Activated CD4-positive, alpha-beta T cell treated with anti-CD3 and anti-CD28 coated beads for 4 hours (primary cell): Measurements from ENCODE around the gene SOS1.
"Not testable (repeated sequence)": the region's sequence is repeated elsewhere in the genome, so short reads cannot be mapped to it uniquely, and the experiment has no call there.

Source experiments
- DNase-seq, 2 donors: peaks; one replicate each; pipeline ENCODE4 v3.0.0-alpha.2; 2020

SOS1 gene

DNA sequence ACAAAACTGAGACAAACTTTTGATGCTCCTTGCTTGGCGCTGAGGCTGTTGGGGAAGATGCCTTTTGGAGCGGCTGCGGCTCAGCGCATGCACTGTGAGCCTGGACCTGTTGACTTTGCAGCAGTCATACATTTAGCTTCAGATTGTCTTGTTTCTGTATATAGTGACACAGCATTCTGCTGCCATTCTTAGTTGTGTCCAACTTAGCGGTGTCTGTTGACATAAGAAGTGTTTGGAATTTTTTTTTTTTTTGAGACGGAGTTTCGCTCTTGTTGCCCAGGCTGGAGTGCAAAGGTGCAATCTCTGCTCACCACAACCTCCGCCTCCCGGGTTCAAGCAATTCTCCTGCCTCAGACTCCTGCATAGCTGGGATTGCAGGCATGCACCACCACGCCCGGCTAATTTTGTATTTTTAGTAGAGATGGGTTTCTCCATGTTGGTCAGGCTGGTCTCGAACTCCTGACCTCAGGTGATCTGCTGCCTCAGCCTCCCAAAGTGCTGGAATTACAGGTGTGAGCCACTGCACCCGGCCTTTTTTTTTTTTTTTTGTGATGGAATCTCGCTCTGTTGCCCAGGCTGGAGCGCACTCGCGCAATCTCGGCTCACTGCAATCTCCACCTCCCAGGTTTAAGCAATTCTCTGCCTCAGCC lies 17.5 kb upstream of the SOS1 start:
- DNase-seq: not testable (repeated sequence)

DNA sequence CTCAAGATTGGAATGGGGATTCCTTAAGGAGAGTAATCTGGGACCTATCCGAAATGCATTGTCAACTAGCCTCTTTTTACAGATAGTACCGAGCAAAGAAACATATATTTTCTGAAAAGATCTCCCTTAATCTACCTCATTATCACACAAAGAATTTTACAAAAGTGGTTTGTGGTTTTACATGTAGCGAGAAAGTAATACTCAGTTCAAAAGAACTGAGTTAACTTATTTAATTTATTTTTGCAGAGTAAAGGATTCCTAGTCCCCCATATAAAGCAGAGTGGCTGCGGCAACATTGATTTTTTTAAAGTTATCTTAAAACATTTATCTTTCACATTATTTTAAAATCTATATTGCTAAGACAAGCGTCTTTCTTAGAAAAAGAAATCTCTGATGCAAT lies 15.9 kb upstream of the SOS1 start:
- DNase-seq: no peak

DNA sequence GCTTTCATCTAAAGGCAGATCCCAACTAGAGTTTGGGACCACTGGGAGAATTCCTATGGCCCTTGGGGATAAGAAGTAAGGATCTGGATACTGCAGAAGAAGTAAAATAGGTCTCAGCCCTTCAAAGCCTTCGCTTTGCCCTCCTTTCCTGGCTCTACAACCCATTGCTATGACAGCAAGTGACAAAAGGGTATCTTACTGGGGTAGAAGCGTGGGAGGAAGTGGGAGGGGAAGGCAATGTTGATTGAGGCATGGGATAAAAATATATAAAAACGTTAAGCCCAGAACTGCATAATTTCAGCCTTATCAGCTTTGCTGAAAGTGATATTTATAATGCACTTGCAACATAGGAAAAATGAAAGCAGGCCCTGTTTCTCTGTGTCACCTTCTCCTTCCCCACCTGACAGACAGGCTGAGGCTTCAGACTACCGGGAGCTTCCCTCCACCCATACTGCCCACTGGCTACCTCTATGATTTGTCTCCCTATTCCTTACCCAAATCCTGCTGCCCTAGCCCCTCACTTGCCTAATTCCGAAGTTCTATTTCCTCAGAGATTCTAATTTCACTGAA lies 14.9 kb upstream of the SOS1 start:
- DNase-seq: peak; percentile 24 to 27

DNA sequence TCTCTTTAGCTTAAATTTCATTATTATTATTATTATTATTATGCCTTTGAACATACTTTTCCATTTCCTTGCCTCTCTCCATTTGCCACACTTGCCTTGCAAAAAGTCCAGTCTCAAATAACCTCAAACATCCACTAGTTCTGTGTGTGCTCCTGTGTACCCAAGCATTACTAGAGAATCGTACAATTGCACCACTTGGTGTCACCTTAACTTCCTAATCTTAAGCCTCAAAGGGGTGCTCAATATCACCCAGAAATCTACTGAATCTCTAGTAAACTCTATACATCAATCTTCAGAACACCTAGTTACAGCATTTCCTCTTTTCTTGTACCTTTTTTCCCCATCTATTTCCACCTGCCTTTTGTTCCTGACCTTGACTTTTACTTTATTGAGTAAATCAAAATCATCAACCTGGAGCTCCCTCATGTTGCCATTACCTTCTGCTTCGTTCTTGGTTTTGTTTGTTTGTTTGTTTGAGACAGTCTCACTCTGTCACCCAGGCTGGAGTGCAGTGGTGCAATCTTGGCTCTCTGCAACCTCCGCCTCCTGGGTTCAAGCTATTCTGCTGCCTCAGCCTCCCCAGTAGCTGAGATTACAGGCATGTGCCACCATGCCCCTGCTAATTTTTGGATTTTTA lies 12.5 kb upstream of the SOS1 start:
- DNase-seq: no peak

DNA sequence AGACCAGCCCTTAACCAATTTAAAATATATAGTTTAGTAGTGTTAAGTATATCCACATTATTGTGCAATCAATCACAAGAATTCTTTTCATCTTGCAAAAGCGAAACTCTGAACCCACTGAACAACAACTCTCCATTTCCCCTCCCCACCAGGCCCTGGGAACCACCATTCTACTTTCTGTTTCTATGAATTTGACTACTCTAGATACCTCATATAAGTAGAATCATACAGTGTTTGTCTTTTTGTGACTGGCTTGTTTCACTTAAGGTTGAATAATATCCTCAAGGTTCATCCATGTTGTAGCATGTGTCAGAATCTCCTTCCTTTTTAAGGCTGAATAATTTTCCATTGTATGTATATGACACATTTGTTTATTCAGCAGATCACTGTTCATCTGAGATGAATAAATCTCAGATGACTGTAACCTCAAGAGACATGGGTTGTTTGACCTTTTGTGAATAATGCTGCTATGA lies 8.1 kb upstream of the SOS1 start:
- peak; percentile 63 to 64 for DNase-seq

DNA sequence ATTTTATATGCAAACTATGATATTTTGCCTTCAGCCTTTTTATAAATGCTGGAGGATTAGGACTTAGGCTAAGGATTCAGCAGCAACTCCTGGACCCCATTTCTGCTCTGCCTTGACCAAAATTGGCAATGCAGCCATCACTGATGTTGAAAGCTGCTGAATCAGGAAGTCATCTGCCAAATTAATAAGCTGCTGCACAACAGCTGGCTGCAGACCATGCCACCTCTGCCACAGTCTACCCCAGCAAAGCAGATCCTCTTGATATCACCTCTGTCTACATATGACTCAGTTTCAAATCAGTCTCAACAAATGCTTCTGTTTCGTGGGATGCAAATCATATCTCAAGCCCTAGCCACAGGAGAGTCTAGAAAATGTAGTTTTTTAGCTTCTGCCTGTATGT lies 7.1 kb upstream of the SOS1 start:
- peak; percentile 22 to 36 for DNase-seq

DNA sequence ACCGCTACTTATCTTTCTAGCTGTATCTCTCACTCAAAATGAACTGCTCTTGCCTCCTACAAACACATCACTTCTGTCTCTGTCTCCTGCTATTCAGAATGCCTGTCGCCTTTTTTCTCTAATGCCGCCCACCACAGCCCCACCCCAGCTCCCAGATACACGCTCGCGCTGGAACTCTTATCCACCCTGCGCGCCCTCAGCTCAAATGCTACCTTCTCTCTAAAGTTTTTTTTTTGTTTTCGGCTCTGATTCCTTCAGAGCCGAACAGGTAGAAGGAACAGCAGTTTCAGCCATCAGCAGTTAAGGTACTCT lies 3.9 kb upstream of the SOS1 start:
- DNase-seq: peak; percentile 18 to 28

DNA sequence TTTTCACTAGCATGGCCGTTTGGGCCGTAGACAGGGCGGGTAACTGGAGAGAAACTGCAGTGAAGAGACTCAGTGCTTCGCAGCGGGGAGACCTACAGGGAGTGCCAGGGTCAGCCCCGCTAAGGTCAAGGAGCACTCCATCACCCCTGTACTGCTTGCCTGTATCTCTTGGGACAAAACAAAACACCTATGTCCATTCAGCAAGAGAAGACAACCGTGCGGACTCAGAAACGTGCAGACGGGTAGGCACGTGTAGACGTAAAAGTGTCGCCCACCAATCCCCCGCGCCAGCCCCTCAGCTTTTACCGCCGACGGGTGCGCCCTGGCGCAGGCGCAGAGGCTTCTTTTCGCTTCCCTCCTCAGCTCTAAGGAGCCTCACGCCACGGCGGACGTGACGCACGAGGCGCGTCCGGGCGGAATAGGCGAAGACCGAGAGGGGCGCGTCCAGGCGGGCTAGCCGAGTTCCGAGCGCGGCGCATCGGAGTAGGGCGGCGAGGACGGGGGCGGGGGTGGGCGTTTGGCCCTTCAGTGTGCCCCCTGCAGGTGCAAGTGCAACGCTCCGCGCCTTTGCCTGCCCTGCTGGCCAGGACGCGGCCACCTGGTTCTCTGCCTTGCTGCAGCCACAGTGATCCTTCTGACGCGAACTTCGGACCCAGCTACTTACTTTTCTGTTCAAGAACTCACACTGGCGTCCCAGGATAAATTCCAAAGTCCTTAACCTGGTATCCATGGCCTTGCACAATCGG lies 3.3 kb upstream of the SOS1 start:
- peak; percentile 92 to 95 for DNase-seq

DNA sequence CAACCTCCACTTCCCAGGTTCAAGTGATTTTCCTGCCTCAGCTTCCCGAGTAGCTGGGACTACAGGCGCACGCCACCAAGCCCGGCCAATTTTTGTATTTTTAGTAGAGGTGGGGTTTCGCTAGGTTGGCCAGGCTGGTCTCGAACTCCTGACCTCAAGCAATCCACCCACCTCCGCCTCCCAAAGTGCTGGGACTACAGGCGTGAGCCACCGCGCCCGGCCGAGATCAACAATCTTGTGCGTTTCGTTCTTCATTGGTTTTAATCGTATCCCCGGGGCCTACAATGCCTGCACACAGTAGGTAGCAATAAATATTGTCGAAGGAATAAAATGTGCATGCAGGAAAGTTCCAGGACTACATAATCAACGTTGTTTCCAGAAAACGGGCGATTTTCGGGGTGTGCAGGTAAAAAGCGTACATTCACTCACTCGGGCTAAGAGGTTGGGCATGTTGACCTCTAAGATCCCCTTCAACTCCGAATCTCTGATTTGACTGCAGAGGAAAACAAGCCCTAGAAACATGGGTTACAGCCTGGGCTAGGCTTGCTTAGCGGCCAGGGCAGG lies 2.7 kb upstream of the SOS1 start:
- DNase-seq: no peak

DNA sequence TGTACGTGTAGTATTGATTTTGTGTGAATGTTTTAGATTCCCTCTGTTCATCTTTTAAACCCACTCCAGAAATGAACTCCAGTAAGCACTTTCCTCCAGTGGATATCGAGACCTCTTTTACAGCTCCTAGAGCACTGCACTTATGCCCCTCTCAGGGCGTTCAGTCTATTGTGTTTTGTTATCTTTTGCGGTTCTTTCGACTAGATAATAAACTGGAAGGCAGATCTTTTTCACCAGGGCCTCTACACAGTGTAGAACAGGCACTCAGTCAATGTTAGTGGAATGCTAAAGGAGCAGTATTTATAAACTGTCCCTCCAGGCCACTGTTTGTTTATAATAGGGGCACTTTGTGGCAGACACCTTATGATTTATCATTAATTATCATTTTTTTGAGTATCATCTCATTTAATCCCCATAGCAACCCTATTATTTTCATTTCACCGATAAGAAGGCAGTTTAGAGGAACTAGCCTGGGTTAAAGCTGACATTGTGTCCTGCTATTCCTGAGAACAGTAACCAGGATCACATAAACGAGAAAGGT lies 742 bp upstream of the SOS1 start:
- no peak for DNase-seq

DNA sequence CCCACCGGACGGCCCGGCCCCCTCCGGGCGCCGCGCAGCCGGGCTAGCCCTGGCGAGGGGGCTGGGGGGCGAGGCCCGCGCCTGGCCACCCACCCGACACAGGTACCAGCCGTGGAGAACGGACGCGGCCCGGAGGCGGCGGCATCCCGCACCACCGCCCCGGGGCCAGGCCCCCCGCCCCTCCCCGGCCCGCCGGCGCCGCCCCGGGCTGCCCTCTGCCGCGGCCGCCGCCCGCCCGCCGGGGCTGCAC lies 405 bp downstream of the SOS1 start:
- no peak for DNase-seq

DNA sequence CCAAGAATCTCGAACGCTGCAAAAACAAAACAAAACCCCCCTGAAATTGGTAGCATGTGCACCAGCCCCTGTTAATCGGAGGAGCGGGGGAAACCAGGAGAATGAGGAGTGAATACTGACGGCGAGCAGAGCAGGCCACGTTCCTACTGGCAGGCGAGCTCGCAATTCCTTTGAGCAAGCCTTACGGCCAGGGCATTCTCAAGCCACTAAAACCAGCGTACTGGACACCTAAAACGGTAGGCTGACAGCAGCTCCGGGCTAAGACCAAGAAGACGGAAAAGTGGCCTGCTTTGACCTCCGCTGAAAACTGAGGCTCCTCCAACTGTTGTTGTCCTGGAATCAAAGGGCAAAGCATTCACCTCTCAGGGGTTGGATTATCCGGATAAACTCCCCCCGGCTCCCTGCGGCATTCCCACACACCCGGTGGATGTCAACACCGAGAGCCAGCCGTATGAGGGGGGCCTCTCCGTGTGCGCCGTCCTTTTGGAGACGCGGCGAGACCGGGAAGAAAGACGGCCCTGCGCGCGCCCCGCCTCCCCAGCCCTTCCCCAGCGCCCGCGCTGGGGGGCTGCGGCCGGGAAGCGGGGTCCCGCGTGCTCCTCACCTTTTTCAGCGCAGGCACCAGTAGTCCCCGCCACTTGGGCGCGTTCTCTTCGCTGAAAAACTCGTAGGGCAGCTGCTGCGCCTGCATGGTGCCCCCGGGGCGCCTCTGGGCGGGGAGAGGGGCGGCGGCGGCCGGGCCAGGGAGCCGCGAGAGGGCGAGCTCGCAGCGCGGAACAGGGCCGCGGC lies 925 bp downstream of the SOS1 start:
- DNase-seq: peak; percentile 53 to 57

DNA sequence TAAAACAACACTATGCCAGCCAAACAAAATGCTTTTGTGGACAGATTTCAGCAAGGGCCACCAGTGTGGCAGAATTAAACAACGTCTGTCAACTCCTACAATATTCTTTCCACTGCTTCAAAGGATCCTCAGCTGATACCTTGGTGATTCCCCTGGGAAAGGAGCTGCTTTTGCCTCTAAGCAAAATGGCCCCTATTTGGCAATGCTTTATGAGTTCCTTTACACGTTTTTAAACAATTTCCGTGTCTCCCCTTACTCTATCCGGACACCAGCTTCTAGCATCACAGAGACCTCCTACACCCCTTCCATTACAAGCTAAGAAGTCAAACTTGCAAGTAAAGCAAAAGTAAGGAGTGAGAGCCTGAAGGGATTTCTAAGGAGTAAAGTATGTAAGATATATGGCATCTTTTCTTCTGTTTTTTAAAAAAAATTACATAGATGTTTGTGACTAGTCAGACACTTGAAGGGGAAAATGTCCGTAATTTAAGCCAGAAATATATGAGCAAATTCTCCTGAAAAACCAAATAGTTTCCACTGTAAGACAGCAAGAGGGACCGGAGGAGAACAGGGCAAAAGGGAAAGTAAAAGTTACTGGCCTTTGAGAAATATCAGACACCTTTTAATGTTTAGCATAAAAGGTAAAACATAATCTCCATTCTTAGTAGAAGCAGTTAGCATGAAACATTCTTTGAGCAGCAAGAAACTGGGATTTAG lies 1.9 kb downstream of the SOS1 start:
- no peak for DNase-seq

DNA sequence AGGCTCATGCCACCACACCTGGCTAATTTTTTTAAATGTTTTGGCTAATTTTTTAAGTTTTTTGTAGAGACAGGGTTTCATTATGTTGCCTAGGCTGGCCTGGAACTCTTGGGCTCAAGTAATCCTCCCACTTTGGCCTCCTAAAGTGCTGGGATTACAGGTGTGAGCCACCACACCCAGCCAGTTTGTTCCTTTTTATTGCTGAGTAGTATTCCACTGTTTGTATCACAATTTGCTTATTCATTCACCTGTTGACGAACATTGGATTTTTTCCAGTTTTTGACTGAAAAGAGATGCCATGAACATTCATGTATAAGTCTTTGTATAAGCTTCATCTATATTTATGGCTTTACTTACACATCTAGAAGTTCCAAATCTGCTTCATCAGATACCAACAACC lies 5.3 kb downstream of the SOS1 start:
- DNase-seq: no peak

DNA sequence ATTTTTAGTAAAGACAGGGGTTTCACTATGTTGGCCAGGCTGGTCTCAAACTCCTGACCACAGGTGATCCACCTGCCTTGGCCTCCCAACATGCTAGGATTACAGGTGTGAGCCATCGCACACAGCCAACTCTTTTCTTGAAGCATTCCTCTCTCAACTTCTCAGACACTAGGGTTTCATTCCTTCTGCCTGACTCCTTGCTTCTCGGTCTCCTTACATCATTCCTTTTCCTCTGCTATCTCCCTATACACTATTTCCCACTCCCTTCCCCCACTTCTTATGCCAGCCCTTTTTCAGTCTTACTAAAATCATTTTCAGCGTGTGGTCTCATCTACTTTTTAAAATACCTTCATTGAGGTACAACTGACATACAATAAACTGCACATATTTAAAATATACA lies 6.1 kb downstream of the SOS1 start:
- no peak for DNase-seq

DNA sequence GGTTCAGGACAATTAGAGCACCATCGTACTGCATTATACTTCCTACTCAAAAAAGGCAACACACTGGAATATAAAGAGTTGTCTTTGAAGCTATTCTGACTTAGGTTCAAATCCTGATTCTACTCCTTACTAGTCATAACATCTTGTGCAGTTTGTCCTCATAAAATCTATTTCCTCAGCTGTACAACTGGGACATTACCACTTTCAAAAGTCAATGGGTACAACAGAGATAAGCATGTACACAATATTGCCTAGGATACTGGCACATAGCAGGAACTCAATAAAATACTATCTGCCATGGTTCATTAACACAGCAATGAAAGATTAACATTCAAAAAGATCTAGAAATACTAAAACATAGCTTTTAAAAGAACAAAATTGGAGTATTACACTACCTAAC lies 11.3 kb downstream of the SOS1 start:
- no peak for DNase-seq

DNA sequence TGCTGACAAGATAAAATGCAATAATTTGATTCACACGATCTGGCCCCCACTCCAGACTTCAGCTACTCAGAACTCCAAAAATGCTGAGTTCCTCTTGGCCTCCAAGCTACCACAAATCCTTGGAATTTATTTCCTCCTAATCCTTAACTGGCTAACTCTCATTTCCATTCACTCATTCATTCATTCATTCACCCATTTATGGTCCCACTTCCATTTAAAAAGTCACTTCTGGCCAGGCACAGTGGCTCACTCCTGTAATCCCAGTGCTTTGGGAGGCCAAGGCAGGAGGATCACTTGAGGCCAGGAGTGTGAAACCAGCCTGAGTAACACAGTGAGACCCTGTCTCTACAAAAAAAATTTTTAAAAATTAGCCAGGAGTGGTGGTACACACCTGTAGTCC lies 12.5 kb downstream of the SOS1 start:
- no peak for DNase-seq

DNA sequence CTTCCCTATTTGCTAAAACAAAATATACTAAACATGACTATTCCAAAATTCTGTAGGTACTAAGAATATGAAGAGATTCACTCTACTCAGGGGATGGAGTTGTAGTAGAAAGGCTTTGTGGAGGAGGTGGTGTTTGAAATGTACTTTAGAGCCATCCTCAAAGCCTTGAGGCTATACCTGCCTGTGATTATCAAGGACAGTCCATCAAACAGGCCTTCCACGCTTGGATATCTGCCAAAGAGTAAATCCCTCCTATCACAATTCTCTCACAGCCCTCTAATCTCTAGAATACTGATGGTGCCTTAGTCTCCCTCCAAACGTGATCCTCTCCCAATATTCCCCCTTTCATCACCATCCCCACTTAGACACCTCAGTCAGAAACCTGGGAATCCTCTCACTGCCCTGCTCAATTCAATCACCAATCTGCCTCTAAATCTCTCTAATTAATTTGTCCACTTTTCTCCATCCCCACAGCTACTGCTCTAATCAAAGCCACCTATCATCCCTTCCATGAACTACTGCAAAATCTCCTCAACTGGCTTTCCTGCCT lies 13.1 kb downstream of the SOS1 start:
- no peak for DNase-seq

DNA sequence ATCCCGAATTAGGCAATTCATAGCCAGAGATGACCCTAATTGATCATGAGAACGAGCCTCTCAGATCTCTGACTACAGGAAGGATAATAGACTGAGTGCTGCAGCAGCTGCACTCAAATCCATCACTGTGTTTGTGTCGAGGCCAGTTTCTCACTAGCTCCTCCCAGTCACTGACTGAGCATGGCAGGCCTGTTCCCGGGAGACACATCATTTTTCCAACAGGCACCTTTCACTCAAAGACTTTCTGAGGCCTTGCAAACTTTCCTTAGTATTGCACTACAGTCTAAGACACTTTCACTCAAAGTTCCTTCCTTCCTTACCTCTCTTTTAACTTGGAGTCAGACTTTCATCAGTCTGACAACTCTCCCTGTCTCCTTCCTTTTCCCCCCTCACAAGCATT lies 13.7 kb downstream of the SOS1 start:
- DNase-seq: no peak

DNA sequence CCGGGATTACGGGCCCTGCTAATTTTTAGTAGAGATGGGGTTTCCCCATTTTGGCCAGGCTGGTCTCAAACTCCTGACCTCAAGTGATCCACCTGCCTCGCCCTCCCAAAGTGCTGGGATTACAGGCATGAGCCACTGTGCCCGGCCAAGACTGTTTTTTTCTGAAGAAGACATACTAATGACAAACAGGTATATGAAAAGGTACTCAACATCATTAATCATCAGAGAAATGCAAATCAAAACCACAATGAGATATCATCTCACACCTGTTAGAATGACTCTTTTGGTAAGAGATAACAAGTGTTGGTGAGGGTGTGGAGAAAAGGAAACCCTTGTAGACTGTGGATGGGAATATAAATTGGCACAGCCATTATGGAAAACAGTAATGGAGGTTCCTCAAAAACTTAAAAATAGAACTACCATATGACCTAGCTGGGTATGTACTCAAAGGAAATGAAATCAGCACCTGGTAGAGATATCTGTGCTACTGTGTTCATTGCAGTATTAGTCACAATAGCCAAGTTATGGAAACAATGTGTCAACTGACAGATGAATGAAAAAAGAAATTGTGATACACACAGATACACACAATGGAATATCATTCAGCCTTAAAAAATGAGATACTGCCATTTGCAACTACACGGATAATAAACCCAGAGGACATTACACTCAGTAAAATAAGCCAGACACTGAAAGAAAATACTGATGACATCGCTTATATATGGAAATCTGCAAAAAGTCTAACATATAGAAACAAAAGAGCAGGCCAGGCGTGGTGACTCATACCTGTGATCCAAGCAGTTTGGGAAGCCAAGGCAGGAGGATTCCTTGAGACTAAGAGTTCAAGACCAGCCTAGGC lies 20.8 kb downstream of the SOS1 start:
- peak in 1 of 2 donors; percentile 13 for DNase-seq

DNA sequence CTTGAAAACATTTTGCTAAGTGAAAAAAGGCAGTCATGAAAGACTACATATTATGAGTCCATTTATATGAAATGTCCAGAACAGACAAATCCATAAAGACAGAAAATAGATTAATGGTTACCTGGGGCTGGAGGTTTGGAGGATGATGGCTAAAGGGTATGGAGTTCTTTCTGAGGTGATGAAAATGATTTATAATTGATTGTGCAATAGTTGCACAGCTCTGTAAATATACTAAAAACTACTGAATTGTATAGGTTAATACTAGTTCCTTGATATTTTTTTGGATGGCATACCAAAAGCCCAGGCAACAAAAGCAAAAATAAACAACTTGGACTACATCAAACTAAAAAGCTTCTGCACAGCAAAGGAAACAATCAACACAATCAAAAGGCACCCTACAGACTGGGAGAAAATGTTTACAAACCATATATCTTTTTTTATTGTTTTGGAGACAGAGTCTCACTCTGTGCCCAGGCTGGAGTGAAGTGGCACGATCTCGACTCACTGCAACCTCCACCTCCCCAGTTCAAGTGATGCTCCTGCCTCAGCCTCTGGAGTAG lies 21.5 kb downstream of the SOS1 start:
- DNase-seq: no peak
